Mucosa of descending colon (tissue), 3 donors: ENCODE results near the gene FZD1. TPM values are rescaled to one million over a fixed set of nuclear protein-coding genes. Genes with fewer than 3 reads are reported as not detected.

Experiments
- ATAC-seq: fragments of 200-7000 bp; cut with Tn5 transposase; one replicate; pipeline ENCODE4 v1.9.1; 2020; ENCODE audit warnings: mild to moderate bottlenecking, moderate library complexity
- DNase-seq, 3 donors: peaks; one replicate each; pipeline ENCODE4 v3.0.0-alpha.2; 2020
- H3K36me3 ChIP-seq: fragments of 200-600 bp; one replicate; pipeline ENCODE4 v1.8.0; 2021; ENCODE audit warnings: low read depth, mild to moderate bottlenecking
- H3K4me1 ChIP-seq: fragments of 200-600 bp; one replicate; pipeline ENCODE4 v1.8.0; 2021; ENCODE audit warnings: low read depth, mild to moderate bottlenecking
- H3K4me3 ChIP-seq: fragments of 200-600 bp; one replicate; pipeline ENCODE4 v1.8.0; 2021; ENCODE audit warnings: mild to moderate bottlenecking
- H3K9me3 ChIP-seq: fragments of 200-600 bp; one replicate; pipeline ENCODE4 v1.8.0; 2021; ENCODE audit warnings: mild to moderate bottlenecking
- CTCF ChIP-seq: fragments of 200-600 bp; IDR thresholded peaks from one replicate; pipeline ENCODE4 v1.8.0; 2022; ENCODE audit warnings: antibody characterized with exemption, mild to moderate bottlenecking
- intact Hi-C, 2 donors: fragments of 100-400 bp; cut with DNase I in 1 of 2; cut with micrococcal nuclease in 1 of 2; formaldehyde crosslinking; loops; one replicate each; pipeline versions ENCODE4 v1.11.0 to v1.11.1; 2022; cut with DNase I, micrococcal nuclease
- total RNA-seq, 3 donors: library from RNA; stranded (reverse); fragmentation: NEBNext Ultra II Directional in 2 of 3; extraction: Animal tissue kit (Norgen Biotek cat#: 25700) in 2 of 3; gene quantifications; one replicate each; pipeline versions ENCODE4 v1.2.1 to v1.2.4, GENCODE V29; 2021 to 2023
- donor health status: DM: no; HTN: no; CAD: no; lungs with moderate emphysema.
- donor health status: DM: no; HTN: no; CAD: no.
- donor health status: DM: no; HTN: yes; CAD: no.

The FZD1 gene
- total RNA-seq, 3 donors from 2014 or later = 7.3 to 15.3 (median 8.4) TPM

DNA sequence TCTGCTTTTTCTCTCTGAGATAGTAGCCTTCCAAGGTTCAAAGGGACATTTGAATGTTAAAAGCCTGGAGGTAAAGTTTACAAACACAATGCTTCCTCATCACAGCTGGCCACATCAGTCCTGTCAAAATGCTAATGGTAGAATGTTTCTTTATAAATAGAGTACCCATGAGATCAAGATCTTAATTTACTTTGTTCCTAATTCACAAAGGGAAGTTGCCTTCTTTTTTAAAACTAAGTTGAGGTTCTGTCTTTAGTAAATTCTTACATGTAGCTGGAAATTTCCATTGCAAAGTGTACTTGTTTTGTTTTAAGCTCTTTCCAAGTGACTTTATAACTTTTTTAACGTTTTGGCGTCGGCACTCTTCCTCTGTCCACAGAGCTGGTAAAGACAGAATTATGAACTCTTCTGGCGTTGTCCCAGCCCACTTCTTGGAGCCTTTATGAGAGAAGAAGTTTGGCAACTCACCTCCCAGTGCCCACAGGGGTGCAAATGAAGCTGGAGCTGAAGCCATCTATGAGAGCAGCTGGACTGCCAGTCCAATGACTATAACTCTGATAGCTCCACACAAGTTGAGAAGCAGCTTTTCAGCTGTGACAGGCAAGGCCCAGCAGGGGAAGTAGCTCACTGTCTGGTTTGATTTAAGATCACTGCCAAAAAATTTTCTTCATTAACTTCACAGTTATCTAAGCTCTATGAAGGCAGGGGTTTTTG is 23.3 kb downstream of the FZD1 start:
- ATAC-seq = no peak
- no peak for TF ChIP-seq CTCF

DNA sequence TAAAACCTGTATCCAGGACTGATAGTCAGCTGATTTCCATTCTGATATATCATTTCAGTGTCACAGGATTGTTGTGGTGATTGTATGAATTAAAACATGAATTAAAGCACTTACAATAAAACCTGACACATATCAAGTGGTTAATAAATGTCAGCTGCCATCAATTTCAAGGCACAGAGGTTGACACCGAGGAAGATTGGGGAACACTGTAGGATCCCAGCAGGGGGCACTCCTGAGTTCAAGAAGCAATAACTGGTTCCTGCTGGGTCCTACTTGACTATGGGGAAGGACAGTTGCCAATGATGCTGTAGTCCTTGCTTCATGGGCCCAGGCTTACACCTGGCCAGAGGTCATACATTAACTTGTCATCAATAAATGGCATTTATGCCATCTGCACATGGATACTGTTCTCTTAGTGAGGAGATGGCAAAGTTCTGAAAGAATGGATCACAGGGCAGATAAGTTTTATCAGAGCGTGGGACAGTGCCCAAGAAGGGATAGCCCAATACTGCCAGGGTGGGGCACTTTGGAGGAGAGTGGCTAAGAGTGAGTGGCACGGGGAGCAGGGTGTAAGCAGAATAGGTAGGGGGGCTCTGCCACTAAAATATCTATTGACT is 24.1 kb downstream of the FZD1 start:
- peak; percentile 71 for ATAC-seq
- Histone ChIP-seq H3K36me3 (no peaks in the 10 kb centered on the region), H3K4me3 (no peak overlapping the region), H3K4me1 (no peaks in the 10 kb centered on the region), H3K9me3 (no peaks in the 10 kb centered on the region)
- peak; percentile 38 for TF ChIP-seq CTCF
- DNase-seq = peak in 2 of 3 donors; percentile 42 to 79
- intact Hi-C loops = no loop called here

More for the DNA sequence above, 23.3 kb downstream of the FZD1 start:
- intact Hi-C loops = no loop called here
- no peak for DNase-seq
- Histone ChIP-seq H3K36me3 (no peaks in the 10 kb centered on the region), H3K4me1 (no peaks in the 10 kb centered on the region), H3K4me3 (no peak overlapping the region), H3K9me3 (no peaks in the 10 kb centered on the region)

GRCh38 chr7:91289633-91290254 is 25.5 kb downstream of the FZD1 start:
- H3K4me1 ChIP-seq = no peaks in the 10 kb centered on the region
- no peaks in the 10 kb centered on the region for H3K36me3 ChIP-seq
- no peaks in the 10 kb centered on the region for H3K9me3 ChIP-seq
- ATAC-seq (no peak), DNase-seq (no peak)
- no peak for TF ChIP-seq CTCF
- no peak overlapping the region for H3K4me3 ChIP-seq
- intact Hi-C loops = no loop called here

DNA sequence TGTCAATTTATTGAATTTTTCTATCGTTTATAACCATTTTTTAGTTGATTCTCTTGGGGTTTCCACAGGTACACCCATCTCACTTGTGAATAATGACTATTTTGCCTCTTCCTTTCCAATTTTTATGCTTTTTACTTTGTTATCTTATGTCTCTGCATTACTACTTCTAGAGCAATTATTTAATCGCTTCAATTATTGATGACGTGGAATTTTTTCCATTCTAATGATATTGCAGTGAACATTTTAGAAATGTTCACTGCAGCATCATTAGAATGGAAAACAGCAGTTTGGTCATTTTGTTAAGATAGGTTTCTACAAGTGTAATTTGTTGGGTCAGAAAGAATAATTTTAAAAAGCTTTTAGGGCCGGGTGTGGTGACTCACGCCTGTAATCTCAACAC is 27.1 kb downstream of the FZD1 start:
- DNase-seq (no peak), ATAC-seq (no peak)
- H3K4me3 ChIP-seq = no peak overlapping the region
- no peaks in the 10 kb centered on the region for H3K36me3 ChIP-seq
- TF ChIP-seq CTCF = no peak
- no peaks in the 10 kb centered on the region for H3K4me1 ChIP-seq
- no peaks in the 10 kb centered on the region for H3K9me3 ChIP-seq
- intact Hi-C loops = no loop called here

DNA sequence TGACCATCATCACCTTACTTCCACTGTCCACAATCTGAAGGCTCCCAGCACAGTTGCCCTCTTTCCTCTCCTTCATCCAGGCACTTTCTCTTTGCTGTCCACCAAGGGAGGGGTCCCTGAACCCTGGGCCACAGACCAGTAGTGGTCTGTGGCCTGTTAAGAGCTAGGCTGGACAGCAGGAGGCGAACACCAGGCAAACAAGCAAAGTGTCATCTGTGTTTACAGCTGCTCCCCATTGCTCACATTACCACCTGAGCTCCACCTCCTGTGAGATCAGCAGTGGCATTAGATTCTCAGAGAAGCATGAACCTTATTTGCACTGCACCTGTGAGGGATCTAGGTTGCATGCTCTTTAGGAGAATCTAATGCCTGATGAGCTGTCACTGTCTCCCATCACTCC is 27.7 kb downstream of the FZD1 start:
- ATAC-seq (no peak), DNase-seq (no peak)
- Histone ChIP-seq H3K36me3 (no peaks in the 10 kb centered on the region), H3K4me1 (no peaks in the 10 kb centered on the region), H3K4me3 (no peak overlapping the region), H3K9me3 (no peaks in the 10 kb centered on the region)
- TF ChIP-seq CTCF = no peak
- intact Hi-C loops = no loop called here
